Esophagus squamous epithelium (tissue), 4 donors: Measurements from ENCODE around the gene ITGB2.

ENCODE experiments used
- CTCF ChIP-seq, 6 experiments: fragments of 450-650 bp in 4 of 6; fragments of 200-600 bp in 2 of 6; sonication (generic) in 2 of 6; IDR thresholded peaks; one replicate each; pipeline ENCODE4 v1.5.1; 2016 to 2019; ENCODE audit warnings: antibody characterized with exemption in 6 of 6, mild to moderate bottlenecking in 4 of 6, moderate library complexity in 4 of 6
- POLR2A ChIP-seq, 4 donors: fragments of 450-650 bp; IDR thresholded peaks; one replicate each; pipeline ENCODE4 v1.6.1; 2017; ENCODE audit warnings: antibody characterized with exemption in 4 of 4, mild to moderate bottlenecking in 4 of 4, moderate library complexity in 3 of 4

- no peak for TF ChIP-seq POLR2A (IDR thresholded peaks at IDR 0.05)
- no peak for TF ChIP-seq CTCF (IDR thresholded peaks at IDR 0.05)
Measured at GRCh38 chr21:44931501-44932407, 11.1 kb upstream of the ITGB2 start.
